Upper lobe of right lung (tissue), 1 donor: Measurements from ENCODE around the gene ZFHX3. TPM values are rescaled to one million over a fixed set of nuclear protein-coding genes. Genes with fewer than 3 reads are reported as not detected.

Experiments used
- ATAC-seq: fragments of 200-7000 bp; cut with Tn5 transposase; one replicate; pipeline ENCODE4 v1.9.1; 2020; ENCODE audit warnings: mild to moderate bottlenecking, moderate library complexity
- DNase-seq: peaks from one replicate; pipeline ENCODE4 v3.0.0-alpha.2; 2020
- H3K27ac ChIP-seq: fragments of 200-600 bp; one replicate; pipeline ENCODE4 v1.8.0; 2022
- H3K27me3 ChIP-seq: fragments of 200-600 bp; one replicate; pipeline ENCODE4 v1.8.0; 2022; ENCODE audit warnings: mild to moderate bottlenecking
- H3K36me3 ChIP-seq: fragments of 200-600 bp; one replicate; pipeline ENCODE4 v1.8.0; 2022
- H3K4me1 ChIP-seq: fragments of 200-600 bp; one replicate; pipeline ENCODE4 v1.8.0; 2022
- H3K4me3 ChIP-seq: fragments of 200-600 bp; one replicate; pipeline ENCODE4 v1.8.0; 2022; ENCODE audit warnings: mild to moderate bottlenecking
- H3K9me3 ChIP-seq: fragments of 200-600 bp; one replicate; pipeline ENCODE4 v1.8.0; 2022
- intact Hi-C: fragments of 100-400 bp; cut with DNase I; formaldehyde crosslinking; loops from one replicate; pipeline ENCODE4 v1.11.0; 2022
- total RNA-seq: library from RNA; stranded (reverse); fragmentation: NEBNext Ultra II Directional; extraction: Animal tissue kit (Norgen Biotek cat#: 25700); gene quantifications from one replicate; pipeline ENCODE4 v1.2.1, GENCODE V29; 2021
- TF ChIP-seq, protein P1 (sequence below): fragments of 200-600 bp; IDR thresholded peaks from one replicate; pipeline ENCODE4 v1.8.0; 2022; ENCODE audit warnings: antibody characterized with exemption
- donor health status: DM: no; HTN: yes; CAD: no; lungs with severe emphysema.

Gene ZFHX3
- total RNA-seq, 1 donor from 2014 or later: 29.0 TPM

- H3K27ac ChIP-seq: no peak overlapping the region
- H3K36me3 ChIP-seq: no peaks in the 10 kb centered on the region
- TF ChIP-seq, protein P1, sequence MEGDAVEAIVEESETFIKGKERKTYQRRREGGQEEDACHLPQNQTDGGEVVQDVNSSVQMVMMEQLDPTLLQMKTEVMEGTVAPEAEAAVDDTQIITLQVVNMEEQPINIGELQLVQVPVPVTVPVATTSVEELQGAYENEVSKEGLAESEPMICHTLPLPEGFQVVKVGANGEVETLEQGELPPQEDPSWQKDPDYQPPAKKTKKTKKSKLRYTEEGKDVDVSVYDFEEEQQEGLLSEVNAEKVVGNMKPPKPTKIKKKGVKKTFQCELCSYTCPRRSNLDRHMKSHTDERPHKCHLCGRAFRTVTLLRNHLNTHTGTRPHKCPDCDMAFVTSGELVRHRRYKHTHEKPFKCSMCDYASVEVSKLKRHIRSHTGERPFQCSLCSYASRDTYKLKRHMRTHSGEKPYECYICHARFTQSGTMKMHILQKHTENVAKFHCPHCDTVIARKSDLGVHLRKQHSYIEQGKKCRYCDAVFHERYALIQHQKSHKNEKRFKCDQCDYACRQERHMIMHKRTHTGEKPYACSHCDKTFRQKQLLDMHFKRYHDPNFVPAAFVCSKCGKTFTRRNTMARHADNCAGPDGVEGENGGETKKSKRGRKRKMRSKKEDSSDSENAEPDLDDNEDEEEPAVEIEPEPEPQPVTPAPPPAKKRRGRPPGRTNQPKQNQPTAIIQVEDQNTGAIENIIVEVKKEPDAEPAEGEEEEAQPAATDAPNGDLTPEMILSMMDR: no peak
- H3K4me1 ChIP-seq: peaks cover 11% of the 10 kb centered on the region
- no peak for ATAC-seq
- no peaks in the 10 kb centered on the region for H3K9me3 ChIP-seq
- intact Hi-C loops: no loop called here
- no peaks in the 10 kb centered on the region for H3K27me3 ChIP-seq
- H3K4me3 ChIP-seq: no peak overlapping the region
- DNase-seq: no peak
These were observed 69.7 kb downstream of the ZFHX3 start for GRCh38 chr16:72978212-72978611.

DNA sequence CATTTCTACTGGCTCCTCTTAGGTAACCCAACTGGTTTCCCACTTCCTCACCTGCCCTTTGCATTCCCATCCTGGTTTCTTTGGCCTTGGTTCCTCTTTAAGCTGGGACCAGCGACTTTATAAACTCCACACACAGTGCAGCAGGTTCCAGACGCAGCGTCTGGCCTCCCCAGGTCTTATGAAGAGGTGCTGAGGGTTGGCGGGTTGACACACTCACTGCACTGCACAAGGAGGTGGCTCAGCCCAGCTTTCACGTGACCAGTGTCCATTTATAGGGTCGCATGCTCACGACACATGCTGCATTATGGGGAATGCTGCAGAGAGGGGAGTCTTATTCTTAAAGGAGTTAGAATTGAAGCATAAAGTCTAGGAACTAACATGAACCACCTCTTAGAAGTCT, 70.8 kb downstream of the ZFHX3 start:
- no peaks in the 10 kb centered on the region for H3K27me3 ChIP-seq
- no peaks in the 10 kb centered on the region for H3K36me3 ChIP-seq
- no peak for ATAC-seq
- TF ChIP-seq, protein P1: no peak
- H3K9me3 ChIP-seq: no peaks in the 10 kb centered on the region
- H3K27ac ChIP-seq: no peak overlapping the region
- H3K4me1 ChIP-seq: peaks cover 11% of the 10 kb centered on the region
- no peak overlapping the region for H3K4me3 ChIP-seq
- intact Hi-C loops: no loop called here
- DNase-seq: no peak

- no peak overlapping the region for H3K4me3 ChIP-seq
- DNase-seq: no peak
- ATAC-seq: no peak
- no peaks in the 10 kb centered on the region for H3K27me3 ChIP-seq
- H3K9me3 ChIP-seq: no peaks in the 10 kb centered on the region
- TF ChIP-seq, protein P1: no peak
- intact Hi-C loops: no loop called here
- H3K4me1 ChIP-seq: peaks cover 11% of the 10 kb centered on the region
- H3K27ac ChIP-seq: no peak overlapping the region
- no peaks in the 10 kb centered on the region for H3K36me3 ChIP-seq
These were observed 71.4 kb downstream of the ZFHX3 start for GRCh38 chr16:72976438-72977064.

DNA sequence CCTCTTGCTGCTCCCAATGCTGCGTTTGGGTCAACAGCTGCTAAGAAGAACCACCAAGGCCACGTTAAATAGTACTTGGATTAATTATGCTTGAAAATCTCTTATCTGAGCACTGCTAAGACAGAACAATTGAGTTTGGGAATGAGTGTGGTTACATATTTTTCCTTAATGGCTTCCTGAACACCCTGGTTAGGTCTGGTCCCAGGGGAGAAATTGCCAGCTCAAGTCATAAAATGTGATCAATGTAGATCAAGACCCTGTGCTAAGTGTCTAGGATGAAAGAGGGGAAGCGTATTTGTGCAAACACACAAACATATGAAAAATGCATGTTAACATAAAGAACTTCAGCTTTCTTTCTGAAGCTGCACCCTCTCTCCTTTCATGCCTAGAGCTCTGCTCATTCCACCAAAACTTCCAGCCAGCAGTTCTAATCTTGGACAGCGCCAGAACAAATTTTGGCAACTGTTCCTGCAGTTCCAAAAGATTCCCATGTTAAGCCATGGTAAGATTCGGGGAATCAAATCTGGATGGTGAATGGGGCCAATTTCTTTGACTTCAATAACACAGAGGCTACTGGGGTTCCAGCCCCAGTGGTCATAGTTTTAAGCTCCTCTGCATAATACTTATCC, 72.0 kb downstream of the ZFHX3 start:
- Histone ChIP-seq H3K4me1 (peaks cover 11% of the 10 kb centered on the region), H3K27ac (no peak overlapping the region), H3K27me3 (no peaks in the 10 kb centered on the region), H3K36me3 (no peaks in the 10 kb centered on the region), H3K9me3 (no peaks in the 10 kb centered on the region), H3K4me3 (no peak overlapping the region)
- intact Hi-C loops: no loop called here
- ATAC-seq (no peak), DNase-seq (no peak)
- TF ChIP-seq, protein P1: no peak

GRCh38 chr16:72974142-72974769, 73.7 kb downstream of the ZFHX3 start:
- intact Hi-C loops: no loop called here
- Histone ChIP-seq H3K9me3 (no peaks in the 10 kb centered on the region), H3K27me3 (no peaks in the 10 kb centered on the region), H3K4me1 (peaks cover 11% of the 10 kb centered on the region), H3K27ac (no peak overlapping the region), H3K36me3 (no peaks in the 10 kb centered on the region), H3K4me3 (no peak overlapping the region)
- DNase-seq: no peak
- ATAC-seq: no peak
- TF ChIP-seq, protein P1: no peak
